Astrocyte (in vitro differentiated cells and primary cell): ENCODE results near the gene CENPF.

Experiments used
- EZH2 ChIP-seq: IDR thresholded peaks from 2 replicates; pipeline ENCODE4 v1.6.1; 2012; ENCODE audit warnings: mild to moderate bottlenecking, low read length, inconsistent platforms; ENCODE audit not compliant: insufficient read depth
- TF ChIP-seq, protein P1 (sequence below): IDR thresholded peaks from 2 replicates; pipeline ENCODE4 v1.5.1; 2011; ENCODE audit warnings: low read depth, mild to moderate bottlenecking, inconsistent platforms, low read length, moderate library complexity; ENCODE audit not compliant: insufficient read depth

DNA sequence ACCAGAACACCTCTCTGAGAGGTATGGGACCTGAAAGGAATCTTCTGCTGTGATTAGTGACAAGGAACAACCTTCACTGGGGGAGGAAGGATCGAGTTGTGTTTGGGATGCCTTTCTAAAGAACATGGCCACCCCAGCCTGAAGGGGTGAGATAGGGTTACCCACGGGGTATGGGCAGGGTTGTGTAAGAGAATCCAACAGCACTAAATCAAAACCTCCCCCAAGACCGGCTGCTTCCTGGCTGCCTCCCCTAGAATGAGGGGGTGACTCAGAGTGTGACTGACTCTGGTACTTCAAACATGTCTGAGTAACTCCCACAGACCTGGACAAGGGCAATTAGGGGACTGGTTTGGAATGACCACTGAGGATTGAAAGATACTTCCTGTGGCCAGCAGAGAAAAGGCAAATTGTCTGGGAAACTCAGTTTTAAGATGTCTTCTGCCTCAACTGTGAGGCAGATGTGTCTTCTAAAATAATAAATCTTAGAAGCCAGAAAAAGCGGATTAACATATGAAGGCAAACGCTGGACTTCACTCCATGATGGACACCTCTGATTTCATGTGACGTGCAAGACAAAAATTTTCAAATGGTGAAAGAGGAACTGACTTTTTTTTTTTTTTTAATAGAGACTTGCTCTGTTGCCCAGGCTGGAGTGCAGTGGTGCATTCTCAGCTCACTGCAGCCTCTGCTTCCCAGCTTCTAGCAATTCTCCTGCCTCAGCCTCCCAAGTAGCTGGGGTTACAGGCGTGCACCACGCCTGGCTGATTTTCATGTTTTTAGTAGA, 44.9 kb upstream of the CENPF start:
- TF ChIP-seq, protein P1, sequence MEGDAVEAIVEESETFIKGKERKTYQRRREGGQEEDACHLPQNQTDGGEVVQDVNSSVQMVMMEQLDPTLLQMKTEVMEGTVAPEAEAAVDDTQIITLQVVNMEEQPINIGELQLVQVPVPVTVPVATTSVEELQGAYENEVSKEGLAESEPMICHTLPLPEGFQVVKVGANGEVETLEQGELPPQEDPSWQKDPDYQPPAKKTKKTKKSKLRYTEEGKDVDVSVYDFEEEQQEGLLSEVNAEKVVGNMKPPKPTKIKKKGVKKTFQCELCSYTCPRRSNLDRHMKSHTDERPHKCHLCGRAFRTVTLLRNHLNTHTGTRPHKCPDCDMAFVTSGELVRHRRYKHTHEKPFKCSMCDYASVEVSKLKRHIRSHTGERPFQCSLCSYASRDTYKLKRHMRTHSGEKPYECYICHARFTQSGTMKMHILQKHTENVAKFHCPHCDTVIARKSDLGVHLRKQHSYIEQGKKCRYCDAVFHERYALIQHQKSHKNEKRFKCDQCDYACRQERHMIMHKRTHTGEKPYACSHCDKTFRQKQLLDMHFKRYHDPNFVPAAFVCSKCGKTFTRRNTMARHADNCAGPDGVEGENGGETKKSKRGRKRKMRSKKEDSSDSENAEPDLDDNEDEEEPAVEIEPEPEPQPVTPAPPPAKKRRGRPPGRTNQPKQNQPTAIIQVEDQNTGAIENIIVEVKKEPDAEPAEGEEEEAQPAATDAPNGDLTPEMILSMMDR = no peak
- TF ChIP-seq EZH2 = no peak
